Femur (tissue), 1 donor: ENCODE measurements around the gene TMEM120B.
"Not testable (repeated sequence)": the region's sequence is repeated elsewhere in the genome, so short reads cannot be mapped to it uniquely, and the experiment has no call there.

Experiments used
- DNase-seq: peaks from one replicate; pipeline ENCODE4 v3.0.0-alpha.2; 2017

TMEM120B gene

GRCh38 chr12:121709478-121709961, 3.0 kb upstream of the TMEM120B start:
- no peak for DNase-seq

GRCh38 chr12:121711361-121712189, 977 bp upstream of the TMEM120B start:
- DNase-seq = no peak

GRCh38 chr12:121712190-121712460, 427 bp upstream of the TMEM120B start:
- DNase-seq = peak; percentile 82

- DNase-seq = peak; percentile 68
These were observed 765 bp downstream of the TMEM120B start for GRCh38 chr12:121713257-121713777.

GRCh38 chr12:121713793-121714192, 1.2 kb downstream of the TMEM120B start:
- DNase-seq = no peak

- DNase-seq = not testable (repeated sequence)
These were observed 2.5 kb downstream of the TMEM120B start for GRCh38 chr12:121715055-121715454.

GRCh38 chr12:121715862-121716435, 3.4 kb downstream of the TMEM120B start:
- DNase-seq = no peak

- DNase-seq = no peak
These were observed 4.6 kb downstream of the TMEM120B start for GRCh38 chr12:121717041-121717699.

GRCh38 chr12:121718653-121719239, 6.2 kb downstream of the TMEM120B start:
- DNase-seq = no peak

GRCh38 chr12:121719926-121720414, 7.4 kb downstream of the TMEM120B start:
- DNase-seq = no peak

- no peak for DNase-seq
These were observed 8.2 kb downstream of the TMEM120B start for GRCh38 chr12:121720762-121721161.

- no peak for DNase-seq
These were observed 10.0 kb downstream of the TMEM120B start for GRCh38 chr12:121722511-121722910.

GRCh38 chr12:121723200-121723599, 10.6 kb downstream of the TMEM120B start:
- no peak for DNase-seq

- no peak for DNase-seq
These were observed 12.4 kb downstream of the TMEM120B start for GRCh38 chr12:121724925-121725324.

- no peak for DNase-seq
These were observed 12.9 kb downstream of the TMEM120B start for GRCh38 chr12:121725423-121725822.

GRCh38 chr12:121729021-121729420, 16.5 kb downstream of the TMEM120B start:
- DNase-seq = no peak

- DNase-seq = no peak
These were observed 18.9 kb downstream of the TMEM120B start for GRCh38 chr12:121731473-121731872.

GRCh38 chr12:121733849-121734248, 21.3 kb downstream of the TMEM120B start:
- no peak for DNase-seq

GRCh38 chr12:121738340-121738858, 25.8 kb downstream of the TMEM120B start:
- no peak for DNase-seq

- DNase-seq = no peak
These were observed 28.3 kb downstream of the TMEM120B start for GRCh38 chr12:121740847-121741246.

- DNase-seq = no peak
These were observed 29.2 kb downstream of the TMEM120B start for GRCh38 chr12:121741743-121742142.

- not testable (repeated sequence) for DNase-seq
These were observed 33.0 kb downstream of the TMEM120B start for GRCh38 chr12:121745545-121745944.

- DNase-seq = no peak
These were observed 35.6 kb downstream of the TMEM120B start for GRCh38 chr12:121748218-121748570.
